LNCAP (cell line): Measurements from ENCODE around the gene LCK.

ENCODE experiments used
- TF ChIP-seq, protein P1 (sequence below): fragments of 450-650 bp; IDR thresholded peaks from 2 replicates; pipeline ENCODE4 v1.5.1; 2017; ENCODE audit warnings: mild to moderate bottlenecking

LCK gene

DNA sequence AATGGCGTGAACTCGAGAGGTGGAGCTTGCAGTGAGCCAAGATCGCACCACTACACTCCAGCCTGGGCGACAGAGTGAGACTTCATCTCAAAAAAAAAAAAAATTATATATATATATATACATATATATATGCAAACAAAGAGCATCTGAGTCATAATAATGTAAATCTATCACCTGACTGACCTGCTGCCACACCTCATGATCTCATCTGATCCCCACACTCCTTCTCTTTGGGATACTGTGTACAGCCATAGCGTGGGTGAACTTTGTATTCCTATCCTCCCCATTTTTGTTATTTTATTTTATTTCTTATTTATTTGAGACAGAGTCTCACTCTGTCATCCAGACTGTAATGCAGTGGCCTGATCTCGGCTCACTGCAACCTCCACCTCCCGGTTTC, 38.2 kb downstream of the LCK start:
- TF ChIP-seq, protein P1, sequence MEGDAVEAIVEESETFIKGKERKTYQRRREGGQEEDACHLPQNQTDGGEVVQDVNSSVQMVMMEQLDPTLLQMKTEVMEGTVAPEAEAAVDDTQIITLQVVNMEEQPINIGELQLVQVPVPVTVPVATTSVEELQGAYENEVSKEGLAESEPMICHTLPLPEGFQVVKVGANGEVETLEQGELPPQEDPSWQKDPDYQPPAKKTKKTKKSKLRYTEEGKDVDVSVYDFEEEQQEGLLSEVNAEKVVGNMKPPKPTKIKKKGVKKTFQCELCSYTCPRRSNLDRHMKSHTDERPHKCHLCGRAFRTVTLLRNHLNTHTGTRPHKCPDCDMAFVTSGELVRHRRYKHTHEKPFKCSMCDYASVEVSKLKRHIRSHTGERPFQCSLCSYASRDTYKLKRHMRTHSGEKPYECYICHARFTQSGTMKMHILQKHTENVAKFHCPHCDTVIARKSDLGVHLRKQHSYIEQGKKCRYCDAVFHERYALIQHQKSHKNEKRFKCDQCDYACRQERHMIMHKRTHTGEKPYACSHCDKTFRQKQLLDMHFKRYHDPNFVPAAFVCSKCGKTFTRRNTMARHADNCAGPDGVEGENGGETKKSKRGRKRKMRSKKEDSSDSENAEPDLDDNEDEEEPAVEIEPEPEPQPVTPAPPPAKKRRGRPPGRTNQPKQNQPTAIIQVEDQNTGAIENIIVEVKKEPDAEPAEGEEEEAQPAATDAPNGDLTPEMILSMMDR: no peak

DNA sequence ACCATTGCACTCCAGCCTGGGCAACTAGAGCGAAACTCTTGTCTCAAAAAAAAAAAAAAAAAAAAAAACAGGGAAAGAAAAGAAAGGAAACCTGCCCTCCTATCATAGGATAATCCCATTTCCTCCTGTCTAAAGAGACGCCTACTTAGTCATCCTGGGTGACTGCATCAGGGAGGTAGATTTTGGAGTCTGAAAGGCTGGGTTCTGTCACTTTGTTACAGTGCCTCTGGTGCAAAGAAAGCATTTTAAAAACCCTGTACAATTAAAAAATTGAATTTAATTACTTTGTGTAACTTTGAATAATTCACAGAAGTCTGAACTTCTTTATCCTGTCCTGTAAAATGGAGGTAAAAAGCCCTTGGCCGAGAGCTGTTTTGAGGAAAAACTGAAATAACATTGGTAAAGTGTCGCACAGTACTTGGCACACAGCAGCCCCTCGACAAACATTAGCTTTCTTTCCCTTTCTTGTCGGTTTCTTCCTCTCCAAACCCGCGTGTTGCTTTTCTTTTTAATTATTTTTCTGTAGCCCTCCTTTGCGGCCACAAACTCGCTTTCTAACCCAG, 40.2 kb downstream of the LCK start:
- TF ChIP-seq, protein P1: no peak

DNA sequence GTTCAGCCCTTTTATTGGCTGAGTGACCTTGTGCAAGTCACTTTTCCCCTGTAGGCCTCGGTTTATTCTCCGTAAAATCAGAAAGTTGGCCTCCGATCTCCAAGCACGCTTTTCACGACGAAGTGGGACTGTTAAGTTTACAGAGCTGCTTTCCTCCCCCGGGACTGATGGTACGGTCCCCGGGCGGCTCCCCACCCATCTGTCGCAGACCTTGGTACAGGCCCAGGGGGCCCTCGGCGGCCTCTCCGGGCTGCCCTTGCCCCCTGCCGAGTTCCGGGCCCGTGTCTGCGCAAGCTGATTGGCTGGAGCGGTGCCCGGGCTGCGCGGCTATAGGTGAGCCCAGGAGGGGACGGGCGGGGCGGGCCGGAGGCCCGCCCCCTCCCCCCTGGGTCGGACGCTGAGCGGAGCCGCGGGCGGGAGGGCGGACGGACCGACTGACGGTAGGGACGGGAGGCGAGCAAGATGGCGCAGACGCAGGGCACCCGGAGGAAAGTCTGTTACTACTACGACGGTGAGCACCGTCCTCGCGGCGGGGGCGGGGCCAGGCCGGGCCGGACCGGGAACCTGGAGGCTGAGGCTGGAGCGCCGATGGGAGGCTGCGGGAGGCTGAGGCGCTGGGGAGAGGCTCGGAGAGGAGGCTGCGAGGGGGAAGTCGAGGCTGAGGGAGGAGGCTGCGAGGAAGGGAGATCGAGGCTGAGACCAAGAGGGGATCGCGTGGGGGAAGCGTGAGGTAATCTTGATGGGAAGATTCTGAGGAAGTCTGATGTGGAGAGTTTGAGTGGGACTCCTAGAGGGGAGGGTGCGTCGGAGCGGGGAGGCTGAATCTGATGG, 40.9 kb downstream of the LCK start, which contains the start of gene HDAC1:
HDAC1 (plus strand) TSS at position 376 of the 831 bp plus-strand sequence; CDS start at position 463, 87 bp downstream.
- TF ChIP-seq, protein P1: no peak

DNA sequence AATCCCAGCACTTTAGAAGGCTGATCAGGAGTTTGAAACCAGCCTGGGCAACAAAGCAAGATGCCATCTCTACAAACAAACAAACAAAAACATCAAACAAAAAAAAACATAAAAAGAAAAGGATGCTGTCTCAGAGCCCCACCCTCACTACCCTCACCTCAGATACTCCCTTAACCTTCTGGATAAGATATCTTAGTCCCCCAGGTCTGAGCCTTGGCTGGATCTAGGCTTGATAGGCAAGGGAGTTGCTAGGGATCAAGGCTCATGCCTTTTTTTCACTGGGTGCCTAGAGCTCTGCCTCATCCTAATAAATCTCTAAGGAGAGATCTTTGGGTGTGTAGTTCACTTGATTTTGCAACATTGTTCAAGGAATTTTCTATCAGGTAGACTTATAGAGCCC, 48.3 kb downstream of the LCK start:
- TF ChIP-seq, protein P1: no peak

DNA sequence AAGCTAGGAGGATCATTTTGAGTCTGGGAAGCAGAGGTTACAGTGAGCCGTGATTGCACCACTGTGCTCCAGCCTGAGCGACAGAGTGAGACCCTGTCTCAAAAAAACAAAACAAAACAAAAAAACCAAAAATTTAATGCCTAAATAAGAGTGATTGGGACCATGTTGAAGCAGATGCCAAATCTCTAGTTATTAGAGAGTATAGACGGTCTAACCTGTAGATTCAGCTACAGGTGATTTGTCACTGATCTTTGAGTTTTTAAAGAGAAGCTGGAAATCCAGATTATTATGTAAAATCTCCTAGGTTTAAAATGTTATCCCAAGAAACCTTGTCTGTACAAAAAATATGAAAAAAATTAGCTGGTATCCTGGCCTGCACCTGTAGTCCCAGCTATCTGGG, 52.3 kb downstream of the LCK start:
- TF ChIP-seq, protein P1: no peak

DNA sequence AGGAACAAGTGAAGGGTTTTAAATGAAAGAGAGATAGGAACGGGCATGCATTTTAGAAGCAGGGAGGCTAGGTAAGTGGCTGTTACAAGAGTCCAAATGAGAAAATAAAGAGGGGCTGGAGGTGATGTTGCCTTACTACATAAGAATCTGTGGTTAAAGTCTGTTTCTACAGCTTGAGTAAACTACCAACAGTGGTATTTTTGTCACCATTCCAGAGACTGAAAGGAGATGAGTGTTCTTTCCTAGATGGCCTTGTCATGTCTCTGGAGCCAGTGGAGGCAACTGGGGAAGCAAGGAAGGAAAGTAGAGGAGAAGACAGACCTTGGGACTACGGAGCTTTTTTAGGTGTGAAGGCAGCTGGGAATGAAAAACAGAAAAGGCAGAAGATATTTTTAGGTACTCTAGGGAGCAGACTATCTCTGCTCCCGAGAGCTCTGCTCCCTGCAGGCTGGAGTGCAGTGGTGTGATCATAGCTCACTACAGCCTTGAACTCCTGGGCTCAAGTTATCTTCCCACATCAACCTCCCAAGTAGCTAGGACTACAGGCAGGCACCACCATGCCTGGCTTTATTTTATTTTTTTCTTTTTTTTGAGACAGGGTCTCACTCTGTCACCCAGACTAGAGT, 53.0 kb downstream of the LCK start:
- TF ChIP-seq, protein P1: no peak

DNA sequence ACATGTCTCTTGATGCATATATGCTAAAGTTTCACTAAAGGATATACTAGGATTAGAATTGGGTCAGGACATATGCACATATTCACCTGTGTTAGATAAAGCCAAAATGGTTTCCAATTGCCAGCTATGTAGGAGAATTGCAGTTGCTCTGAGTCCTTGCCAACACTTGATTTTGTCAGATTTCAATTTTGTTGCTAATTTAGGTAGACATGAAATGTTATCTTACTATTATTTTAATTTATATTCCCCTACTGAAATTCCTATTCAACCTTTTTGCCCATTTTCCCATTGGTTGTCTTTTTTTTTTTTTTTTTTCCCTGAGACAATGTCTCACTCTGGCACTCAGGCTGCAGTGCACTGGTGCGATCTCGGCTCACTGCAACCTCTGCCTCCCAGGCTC, 54.2 kb downstream of the LCK start:
- TF ChIP-seq, protein P1: no peak
